ENCODE measurements around the gene HMMR.

The HMMR gene

GRCh38 chr5:163504079-163504931, 43.9 kb downstream of the HMMR start:
- no peak for TF ChIP-seq CTCF (IDR thresholded peaks at IDR 0.05; ENCODE audit: low read depth, low read length, missing control alignments)
- DNase-seq (ENCODE audit: extremely low read depth, low read depth) = no peak
- H3K4me3 ChIP-seq (replicated peaks; ENCODE audit: low read depth, low read length) = peak overlapping the region; percentile 89

- DNase-seq (ENCODE audit: extremely low read depth, low read depth) = no peak
- peak overlapping the region; percentile 89 for H3K4me3 ChIP-seq (replicated peaks; ENCODE audit: low read depth, low read length)
- no peak for TF ChIP-seq CTCF (IDR thresholded peaks at IDR 0.05; ENCODE audit: low read depth, low read length, missing control alignments)
Observed at GRCh38 chr5:163505049-163505367, 44.6 kb downstream of the HMMR start.

GRCh38 chr5:163505368-163506094, 45.1 kb downstream of the HMMR start, which contains the start of gene MAT2B:
TSS of gene MAT2B (plus strand) at chr5:163505619. CDS start at chr5:163505687, 68 bp downstream.
- peak; percentile 30 for TF ChIP-seq CTCF (IDR thresholded peaks at IDR 0.05; ENCODE audit: low read depth, low read length, missing control alignments)
- DNase-seq (ENCODE audit: extremely low read depth, low read depth) = peak; percentile 78
- H3K4me3 ChIP-seq (replicated peaks; ENCODE audit: low read depth, low read length) = peak within 1 kb of the TSS; percentile 89

- TF ChIP-seq CTCF (IDR thresholded peaks at IDR 0.05; ENCODE audit: low read depth, low read length, missing control alignments) = no peak
- no peak for DNase-seq (ENCODE audit: extremely low read depth, low read depth)
- peak overlapping the region; percentile 89 for H3K4me3 ChIP-seq (replicated peaks; ENCODE audit: low read depth, low read length)
Observed at GRCh38 chr5:163506095-163506457, 45.6 kb downstream of the HMMR start.

- peak overlapping the region; percentile 89 for H3K4me3 ChIP-seq (replicated peaks; ENCODE audit: low read depth, low read length)
- no peak for DNase-seq (ENCODE audit: extremely low read depth, low read depth)
- TF ChIP-seq CTCF (IDR thresholded peaks at IDR 0.05; ENCODE audit: low read depth, low read length, missing control alignments) = no peak
Observed at GRCh38 chr5:163506726-163507125, 46.3 kb downstream of the HMMR start.

GRCh38 chr5:163508753-163509152, 48.3 kb downstream of the HMMR start:
- TF ChIP-seq CTCF (IDR thresholded peaks at IDR 0.05; ENCODE audit: low read depth, low read length, missing control alignments) = no peak
- H3K4me3 ChIP-seq (replicated peaks; ENCODE audit: low read depth, low read length) = peak overlapping the region; percentile 10; the same call in 1 of the 2 replicates
- no peak for DNase-seq (ENCODE audit: extremely low read depth, low read depth)

All from HFF-Myc (cell line).